Measurements from ENCODE around the gene NXPH2.

The NXPH2 gene

DNA sequence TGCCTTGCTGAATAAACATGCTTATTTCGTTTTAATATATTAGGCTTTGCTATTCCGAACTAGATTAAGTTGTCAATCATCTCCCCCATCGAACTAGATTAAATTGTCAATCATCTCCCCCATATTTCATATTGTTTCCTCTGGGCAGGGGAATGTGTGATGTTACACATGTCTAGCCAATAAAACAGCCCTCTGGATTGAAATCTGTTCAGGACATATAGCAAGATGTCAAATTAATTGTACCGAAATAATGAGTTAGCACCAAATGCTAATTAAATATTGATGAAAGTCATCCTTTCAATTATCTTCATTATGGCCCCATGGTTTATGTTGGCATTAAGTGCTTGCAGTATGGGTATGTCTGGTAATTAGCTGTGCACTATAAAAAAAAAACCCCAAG is 143.1 kb downstream of the NXPH2 start:
- DNase-seq (ENCODE audit: low spot score): no peak

DNA sequence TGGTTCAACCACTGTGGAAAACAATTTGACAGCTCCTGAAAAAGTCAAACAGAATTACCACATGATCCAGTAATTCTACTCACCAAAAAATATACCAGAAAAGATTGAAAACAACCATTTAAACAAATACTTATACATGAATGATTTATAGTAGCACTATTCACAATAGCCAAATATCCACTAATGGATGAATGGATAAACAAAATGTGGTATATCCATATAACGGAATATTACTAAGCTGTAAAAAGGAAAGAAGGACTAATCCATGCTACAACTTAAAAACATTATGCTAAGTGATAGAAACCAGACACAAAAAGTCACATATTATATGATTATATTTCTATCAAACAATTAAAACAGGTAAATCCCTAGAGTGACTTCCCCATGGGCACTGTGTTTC is 147.1 kb downstream of the NXPH2 start:
- DNase-seq (ENCODE audit: low spot score): no peak

DNA sequence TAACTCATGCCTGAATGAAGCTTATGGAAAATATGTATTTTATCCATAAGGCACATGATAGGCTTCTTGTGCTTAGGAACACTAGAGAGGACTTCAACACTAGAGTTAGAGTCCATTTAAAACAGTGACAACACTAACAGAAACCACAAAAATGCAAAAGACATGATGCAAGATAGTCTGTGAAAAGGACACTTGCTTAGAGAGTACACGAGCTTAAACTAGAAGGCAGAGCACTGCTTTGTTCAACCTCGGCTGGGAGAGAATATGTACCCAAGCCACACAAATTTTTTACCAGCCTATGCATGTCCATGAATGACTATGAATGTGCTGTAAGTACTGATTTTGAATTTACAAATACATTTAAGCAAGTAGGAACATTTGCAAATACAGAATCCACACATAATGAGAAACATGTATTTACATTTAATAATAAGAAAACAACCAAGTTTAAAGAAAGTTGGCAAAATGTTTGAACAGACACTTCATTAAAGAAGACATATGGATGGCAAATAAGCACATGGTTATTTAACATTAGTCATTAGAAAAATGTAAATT is 148.0 kb downstream of the NXPH2 start:
- DNase-seq (ENCODE audit: low spot score): no peak

DNA sequence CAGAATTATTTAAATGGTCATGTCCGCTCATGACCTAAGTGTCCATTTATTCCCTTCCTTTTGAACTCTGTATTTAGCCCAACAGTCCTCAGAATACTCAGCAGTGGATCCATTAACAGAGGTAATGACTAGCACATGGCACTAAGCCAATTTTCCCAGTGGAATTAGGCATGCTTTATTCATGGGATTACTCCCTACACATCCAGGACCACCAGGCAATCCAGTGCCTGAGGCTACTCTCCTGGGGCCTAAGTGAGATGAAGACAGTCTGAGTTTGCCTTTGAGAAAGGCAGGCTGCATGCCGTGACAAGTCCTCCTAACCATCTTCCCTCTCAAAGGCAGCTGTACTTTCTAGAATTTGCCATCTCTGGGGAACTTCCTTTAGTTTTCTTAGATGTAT is 150.0 kb downstream of the NXPH2 start:
- no peak for DNase-seq (ENCODE audit: low spot score)

DNA sequence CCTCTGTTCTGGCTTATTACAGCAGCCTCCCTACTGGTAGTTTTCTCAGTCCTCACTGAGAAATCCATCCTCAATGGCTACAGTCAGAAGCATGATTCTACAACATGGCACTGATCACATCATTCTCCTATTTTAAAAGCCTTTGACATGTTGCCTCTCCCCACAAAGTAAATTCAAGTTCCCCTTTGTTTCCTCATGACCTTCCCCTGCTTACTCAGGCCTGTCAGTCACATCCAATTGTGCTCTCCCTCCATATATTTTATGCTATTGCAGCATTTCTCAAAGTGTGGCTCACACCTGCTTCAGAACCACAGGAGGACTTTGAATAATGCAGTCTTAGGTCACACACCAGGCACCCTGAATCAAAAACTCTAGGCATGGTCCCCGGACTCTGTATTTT is 154.0 kb downstream of the NXPH2 start:
- no peak for DNase-seq (ENCODE audit: low spot score)

DNA sequence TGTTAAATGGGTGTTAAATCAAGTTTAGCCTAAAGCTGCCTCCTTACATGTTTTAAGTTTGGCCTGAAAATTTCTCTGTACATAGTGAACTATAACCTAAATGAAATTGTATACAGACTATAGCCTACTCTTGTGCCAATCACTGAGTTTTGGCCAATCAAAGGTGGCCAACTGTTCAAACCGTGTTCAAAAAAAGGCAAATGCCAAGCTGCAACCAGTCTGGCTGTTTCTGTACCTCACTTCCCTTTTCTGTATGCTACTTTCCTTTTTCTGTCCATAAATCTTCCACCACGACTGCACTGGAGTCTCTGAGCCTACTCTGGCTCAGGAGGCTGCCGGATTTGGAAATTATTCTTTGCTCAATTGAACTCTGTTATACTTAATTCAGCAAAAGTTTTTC is 157.6 kb downstream of the NXPH2 start:
- no peak for DNase-seq (ENCODE audit: low spot score)

DNA sequence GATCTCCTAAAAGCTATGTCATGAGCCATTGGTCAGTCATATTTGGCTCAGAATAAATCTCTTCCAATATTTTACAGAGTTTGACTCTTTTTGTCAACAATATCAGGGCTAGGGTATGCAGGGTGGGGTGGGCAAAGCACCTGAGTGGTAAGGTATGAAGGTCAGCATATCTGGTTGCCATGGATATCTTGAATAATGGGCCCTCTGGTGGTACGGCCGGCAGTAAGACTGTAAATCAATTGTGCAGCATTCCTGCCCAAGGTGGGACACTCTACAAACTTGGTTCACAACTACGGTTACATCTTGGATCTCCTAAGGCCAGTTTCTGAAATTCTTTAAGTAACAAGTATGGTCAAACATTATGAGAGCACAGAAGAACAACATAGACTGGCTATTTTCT is 159.1 kb downstream of the NXPH2 start:
- no peak for DNase-seq (ENCODE audit: low spot score)

DNA sequence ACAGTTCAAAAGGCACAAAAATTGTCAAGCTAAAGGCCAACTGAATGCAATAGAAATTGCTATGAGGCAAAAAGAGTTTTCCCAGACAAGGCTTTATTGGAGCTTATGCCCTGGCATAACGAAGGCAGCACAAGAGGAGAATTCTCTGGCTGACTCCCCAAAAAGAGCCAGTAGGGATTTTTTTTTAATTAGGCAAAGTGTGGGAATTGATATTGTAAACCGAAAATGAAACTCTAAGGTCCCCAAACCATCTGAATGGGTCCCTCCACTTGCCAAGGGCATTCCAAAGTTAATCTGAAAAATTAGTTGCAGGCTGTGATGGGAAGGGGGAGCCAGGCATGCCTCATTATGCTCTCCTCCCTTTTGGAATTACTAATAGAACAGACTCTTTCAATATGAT is 159.8 kb downstream of the NXPH2 start:
- DNase-seq (ENCODE audit: low spot score): no peak
